ENCODE results near the gene TSKU. TPM values are rescaled to one million over a fixed set of nuclear protein-coding genes. Genes with fewer than 3 reads are reported as not detected.

The TSKU gene
- polyA plus RNA-seq, 1 of the 3 experiments (the other 2 are of a cell fraction) = 20.7 TPM

DNA sequence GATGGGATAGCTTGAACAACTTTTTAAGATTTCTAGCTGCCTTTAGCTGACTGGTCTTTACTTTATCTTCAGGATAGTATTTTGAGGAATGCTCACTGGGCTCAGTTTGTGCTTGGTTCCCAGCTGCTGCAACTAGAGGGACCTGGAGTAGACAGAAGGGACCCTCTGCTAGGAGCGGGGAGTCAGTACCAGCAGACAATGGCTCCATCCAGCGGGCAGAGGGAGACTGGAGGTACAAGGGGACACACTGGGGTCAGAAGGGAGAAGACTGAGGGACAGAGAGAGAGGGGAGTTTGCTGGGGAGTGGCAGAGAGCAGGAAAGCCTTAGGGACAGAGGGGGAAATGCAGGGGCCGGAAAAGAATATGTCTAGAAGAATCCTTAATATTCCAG is 55.5 kb downstream of the TSKU start:
- ChIA-PET CTCF (interaction anchor here (0.9 to 1.6 kb wide), 2 partner anchors 21 to 81 kb away, joined by 3 to 4 read pairs; no protein-coding TSS in a partner anchor), POLR2A (no interaction called here)
- H3K4me3 ChIP-seq (ENCODE audit: low read depth in 2 of 2, low read length in 1 of 2) = no peak overlapping the region
- no peaks in the 10 kb centered on the region for H3K9me2 ChIP-seq
- DNase-seq = no peak
- no peaks in the 10 kb centered on the region for H3K36me3 ChIP-seq (replicated peaks in 1 of 2; ENCODE audit: control insufficient read depth in 1 of 2, insufficient read depth in 2 of 2, low read length in 1 of 2)
- H4K20me1 ChIP-seq (ENCODE audit: insufficient read depth) = no peaks in the 10 kb centered on the region
- H3K79me2 ChIP-seq (ENCODE audit: insufficient read depth) = no peaks in the 10 kb centered on the region
- no peak overlapping the region for H3K9ac ChIP-seq
- peak; percentile 35 for TF ChIP-seq RAD21 (IDR thresholded peaks at IDR 0.05; ENCODE audit: low read length)
- TF ChIP-seq, protein P1, sequence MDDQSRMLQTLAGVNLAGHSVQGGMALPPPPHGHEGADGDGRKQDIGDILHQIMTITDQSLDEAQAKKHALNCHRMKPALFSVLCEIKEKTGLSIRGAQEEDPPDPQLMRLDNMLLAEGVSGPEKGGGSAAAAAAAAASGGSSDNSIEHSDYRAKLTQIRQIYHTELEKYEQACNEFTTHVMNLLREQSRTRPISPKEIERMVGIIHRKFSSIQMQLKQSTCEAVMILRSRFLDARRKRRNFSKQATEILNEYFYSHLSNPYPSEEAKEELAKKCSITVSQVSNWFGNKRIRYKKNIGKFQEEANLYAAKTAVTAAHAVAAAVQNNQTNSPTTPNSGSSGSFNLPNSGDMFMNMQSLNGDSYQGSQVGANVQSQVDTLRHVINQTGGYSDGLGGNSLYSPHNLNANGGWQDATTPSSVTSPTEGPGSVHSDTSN (IDR thresholded peaks at IDR 0.05) = no peak
- no peaks in the 10 kb centered on the region for H3K9me3 ChIP-seq
- peaks cover 31% of the 10 kb centered on the region; the same call in 1 of the 2 replicates for H3K27me3 ChIP-seq (ENCODE audit: insufficient read depth)
- 66% methylated on average over 3 of the region's 3 CpGs for WGBS (ENCODE audit: low lambda C conversion rate)
- H2AFZ ChIP-seq (ENCODE audit: low read depth) = no peak overlapping the region
- no peaks in the 10 kb centered on the region for H3F3A ChIP-seq (replicated peaks; ENCODE audit: insufficient read depth)
- no peak overlapping the region for H3K4me2 ChIP-seq
- H3K4me1 ChIP-seq (ENCODE audit: control insufficient read depth in 1 of 2, insufficient read depth in 2 of 2, low read depth in 1 of 2, low read length in 1 of 2) = peaks cover 0 to 14% of the 10 kb centered on the region in 2 experiments; a peak in 1 of 4 replicates
- H3K27ac ChIP-seq (ENCODE audit: low read depth in 2 of 2, low read length in 1 of 2) = no peak overlapping the region

DNA sequence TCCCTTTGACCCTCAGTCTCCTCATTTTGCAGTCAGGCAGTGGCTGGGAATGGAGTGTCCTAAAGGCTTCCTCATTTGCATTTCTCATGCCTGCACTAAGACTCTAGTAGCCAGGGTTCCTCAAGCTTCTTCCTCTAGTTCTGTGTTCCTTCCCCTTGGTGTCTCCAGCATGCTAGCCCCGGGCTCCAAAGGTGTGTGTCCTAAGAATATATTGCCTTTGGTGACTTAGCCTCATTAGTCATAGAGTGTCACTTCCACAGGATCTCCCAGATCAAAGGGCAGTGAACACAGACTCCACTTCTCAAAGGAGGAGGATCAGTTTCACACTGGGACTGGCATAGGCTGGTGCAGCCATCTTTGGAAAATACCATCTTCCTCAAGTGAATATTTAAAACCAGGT is 56.2 kb downstream of the TSKU start:
- H3K9me2 ChIP-seq = no peaks in the 10 kb centered on the region
- H3F3A ChIP-seq (replicated peaks; ENCODE audit: insufficient read depth) = no peaks in the 10 kb centered on the region
- no peaks in the 10 kb centered on the region for H3K79me2 ChIP-seq (ENCODE audit: insufficient read depth)
- H2AFZ ChIP-seq (ENCODE audit: low read depth) = no peak overlapping the region
- no peak overlapping the region for H3K4me2 ChIP-seq
- H3K9me3 ChIP-seq = no peaks in the 10 kb centered on the region
- no peak overlapping the region for H3K4me3 ChIP-seq (ENCODE audit: low read depth in 2 of 2, low read length in 1 of 2)
- H4K20me1 ChIP-seq (ENCODE audit: insufficient read depth) = no peaks in the 10 kb centered on the region
- no peak overlapping the region for H3K9ac ChIP-seq
- peaks cover 31% of the 10 kb centered on the region; the same call in 1 of the 2 replicates for H3K27me3 ChIP-seq (ENCODE audit: insufficient read depth)
- ChIA-PET CTCF (no interaction called here), POLR2A (no interaction called here)
- no peaks in the 10 kb centered on the region for H3K36me3 ChIP-seq (replicated peaks in 1 of 2; ENCODE audit: control insufficient read depth in 1 of 2, insufficient read depth in 2 of 2, low read length in 1 of 2)
- peaks cover 0 to 14% of the 10 kb centered on the region in 2 experiments; a peak in 1 of 4 replicates for H3K4me1 ChIP-seq (ENCODE audit: control insufficient read depth in 1 of 2, insufficient read depth in 2 of 2, low read depth in 1 of 2, low read length in 1 of 2)
- WGBS (ENCODE audit: low lambda C conversion rate) = 26% methylated on average over 1 of the region's 1 CpG
- no peak for TF ChIP-seq FOXM1 (IDR thresholded peaks at IDR 0.05; ENCODE audit: low read depth)
- TF ChIP-seq, protein P2, sequence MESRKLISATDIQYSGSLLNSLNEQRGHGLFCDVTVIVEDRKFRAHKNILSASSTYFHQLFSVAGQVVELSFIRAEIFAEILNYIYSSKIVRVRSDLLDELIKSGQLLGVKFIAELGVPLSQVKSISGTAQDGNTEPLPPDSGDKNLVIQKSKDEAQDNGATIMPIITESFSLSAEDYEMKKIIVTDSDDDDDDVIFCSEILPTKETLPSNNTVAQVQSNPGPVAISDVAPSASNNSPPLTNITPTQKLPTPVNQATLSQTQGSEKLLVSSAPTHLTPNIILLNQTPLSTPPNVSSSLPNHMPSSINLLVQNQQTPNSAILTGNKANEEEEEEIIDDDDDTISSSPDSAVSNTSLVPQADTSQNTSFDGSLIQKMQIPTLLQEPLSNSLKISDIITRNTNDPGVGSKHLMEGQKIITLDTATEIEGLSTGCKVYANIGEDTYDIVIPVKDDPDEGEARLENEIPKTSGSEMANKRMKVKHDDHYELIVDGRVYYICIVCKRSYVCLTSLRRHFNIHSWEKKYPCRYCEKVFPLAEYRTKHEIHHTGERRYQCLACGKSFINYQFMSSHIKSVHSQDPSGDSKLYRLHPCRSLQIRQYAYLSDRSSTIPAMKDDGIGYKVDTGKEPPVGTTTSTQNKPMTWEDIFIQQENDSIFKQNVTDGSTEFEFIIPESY (IDR thresholded peaks at IDR 0.05; ENCODE audit: borderline replicate concordance, low read depth) = no peak
- TF ChIP-seq, protein P3, sequence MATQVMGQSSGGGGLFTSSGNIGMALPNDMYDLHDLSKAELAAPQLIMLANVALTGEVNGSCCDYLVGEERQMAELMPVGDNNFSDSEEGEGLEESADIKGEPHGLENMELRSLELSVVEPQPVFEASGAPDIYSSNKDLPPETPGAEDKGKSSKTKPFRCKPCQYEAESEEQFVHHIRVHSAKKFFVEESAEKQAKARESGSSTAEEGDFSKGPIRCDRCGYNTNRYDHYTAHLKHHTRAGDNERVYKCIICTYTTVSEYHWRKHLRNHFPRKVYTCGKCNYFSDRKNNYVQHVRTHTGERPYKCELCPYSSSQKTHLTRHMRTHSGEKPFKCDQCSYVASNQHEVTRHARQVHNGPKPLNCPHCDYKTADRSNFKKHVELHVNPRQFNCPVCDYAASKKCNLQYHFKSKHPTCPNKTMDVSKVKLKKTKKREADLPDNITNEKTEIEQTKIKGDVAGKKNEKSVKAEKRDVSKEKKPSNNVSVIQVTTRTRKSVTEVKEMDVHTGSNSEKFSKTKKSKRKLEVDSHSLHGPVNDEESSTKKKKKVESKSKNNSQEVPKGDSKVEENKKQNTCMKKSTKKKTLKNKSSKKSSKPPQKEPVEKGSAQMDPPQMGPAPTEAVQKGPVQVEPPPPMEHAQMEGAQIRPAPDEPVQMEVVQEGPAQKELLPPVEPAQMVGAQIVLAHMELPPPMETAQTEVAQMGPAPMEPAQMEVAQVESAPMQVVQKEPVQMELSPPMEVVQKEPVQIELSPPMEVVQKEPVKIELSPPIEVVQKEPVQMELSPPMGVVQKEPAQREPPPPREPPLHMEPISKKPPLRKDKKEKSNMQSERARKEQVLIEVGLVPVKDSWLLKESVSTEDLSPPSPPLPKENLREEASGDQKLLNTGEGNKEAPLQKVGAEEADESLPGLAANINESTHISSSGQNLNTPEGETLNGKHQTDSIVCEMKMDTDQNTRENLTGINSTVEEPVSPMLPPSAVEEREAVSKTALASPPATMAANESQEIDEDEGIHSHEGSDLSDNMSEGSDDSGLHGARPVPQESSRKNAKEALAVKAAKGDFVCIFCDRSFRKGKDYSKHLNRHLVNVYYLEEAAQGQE (IDR thresholded peaks at IDR 0.05; ENCODE audit: low read depth, low read length) = no peak
- DNase-seq = no peak
- H3K27ac ChIP-seq (ENCODE audit: low read depth in 2 of 2, low read length in 1 of 2) = no peak overlapping the region

All from SK-N-SH (cell line).